ENCODE measurements around the gene NUDT2. TPM values are rescaled to one million over a fixed set of nuclear protein-coding genes. Genes with fewer than 3 reads are reported as not detected.

The NUDT2 gene
- total RNA-seq, 2 experiments from 2014 or later: 4.5 to 7.2 TPM

DNA sequence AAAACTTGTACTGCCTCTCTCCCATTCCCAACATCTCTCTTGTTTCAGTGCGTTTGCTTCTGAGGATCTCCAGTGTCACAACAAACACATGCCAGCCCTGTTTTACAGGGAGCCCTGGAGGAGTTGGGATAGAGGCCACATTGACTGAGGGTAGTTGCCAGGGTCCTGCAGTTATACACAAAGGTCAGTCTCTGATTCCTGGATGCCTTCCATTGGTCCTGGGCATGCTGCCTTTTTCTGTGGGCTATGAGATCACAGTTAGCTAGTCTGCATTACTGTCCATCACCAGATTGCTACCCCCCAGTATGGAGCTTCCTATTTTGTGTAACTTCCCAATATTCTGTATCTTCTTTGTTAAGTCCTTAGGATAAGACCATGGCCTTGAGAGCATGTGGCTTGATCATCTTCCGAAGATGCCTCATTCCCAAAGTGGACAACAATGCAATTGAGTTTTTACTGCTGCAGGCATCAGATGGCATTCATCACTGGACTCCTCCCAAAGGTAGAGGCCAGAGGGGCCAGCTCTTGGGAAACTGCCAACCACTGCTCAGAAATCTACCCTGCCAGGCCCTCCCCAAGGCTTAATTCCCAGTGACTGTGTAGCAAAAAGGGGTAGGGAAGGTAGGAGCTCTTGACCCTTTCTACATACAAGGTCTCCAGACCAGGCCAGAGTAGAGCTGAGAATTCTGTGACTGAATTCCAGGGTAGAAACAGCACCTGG, 9.5 kb downstream of the NUDT2 start:
- Mint-ChIP-seq H3K4me3 (no peak overlapping the region), H3K27me3 (no peaks in the 10 kb centered on the region), H3K27ac (no peak overlapping the region), H3K4me1 (ENCODE audit: low read depth) (peaks cover 8% of the 10 kb centered on the region), H3K36me3 (ENCODE audit: low read depth) (peaks cover 71% of the 10 kb centered on the region), H3K9me3 (no peaks in the 10 kb centered on the region)
- DNase-seq (no peak), ATAC-seq (ENCODE audit: poor library complexity) (no peak)
- Histone ChIP-seq H3K4me1 (ENCODE audit: insufficient read depth, low read length) (no peaks in the 10 kb centered on the region), H3K4me3 (ENCODE audit: low read length) (no peak overlapping the region), H3K27me3 (ENCODE audit: control insufficient read depth in 1 of 2, insufficient read depth in 2 of 2, low read length in 2 of 2) (no peaks in the 10 kb centered on the region), H3K27ac (ENCODE audit: low read depth in 1 of 2, low read length in 2 of 2) (no peak overlapping the region), H3K36me3 (ENCODE audit: insufficient read depth, low read length) (peaks cover 53% of the 10 kb centered on the region), H3K9me3 (ENCODE audit: control insufficient read depth in 1 of 2, insufficient read depth in 1 of 2, low read length in 2 of 2) (no peaks in the 10 kb centered on the region)
- TF ChIP-seq, protein P1, sequence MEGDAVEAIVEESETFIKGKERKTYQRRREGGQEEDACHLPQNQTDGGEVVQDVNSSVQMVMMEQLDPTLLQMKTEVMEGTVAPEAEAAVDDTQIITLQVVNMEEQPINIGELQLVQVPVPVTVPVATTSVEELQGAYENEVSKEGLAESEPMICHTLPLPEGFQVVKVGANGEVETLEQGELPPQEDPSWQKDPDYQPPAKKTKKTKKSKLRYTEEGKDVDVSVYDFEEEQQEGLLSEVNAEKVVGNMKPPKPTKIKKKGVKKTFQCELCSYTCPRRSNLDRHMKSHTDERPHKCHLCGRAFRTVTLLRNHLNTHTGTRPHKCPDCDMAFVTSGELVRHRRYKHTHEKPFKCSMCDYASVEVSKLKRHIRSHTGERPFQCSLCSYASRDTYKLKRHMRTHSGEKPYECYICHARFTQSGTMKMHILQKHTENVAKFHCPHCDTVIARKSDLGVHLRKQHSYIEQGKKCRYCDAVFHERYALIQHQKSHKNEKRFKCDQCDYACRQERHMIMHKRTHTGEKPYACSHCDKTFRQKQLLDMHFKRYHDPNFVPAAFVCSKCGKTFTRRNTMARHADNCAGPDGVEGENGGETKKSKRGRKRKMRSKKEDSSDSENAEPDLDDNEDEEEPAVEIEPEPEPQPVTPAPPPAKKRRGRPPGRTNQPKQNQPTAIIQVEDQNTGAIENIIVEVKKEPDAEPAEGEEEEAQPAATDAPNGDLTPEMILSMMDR (IDR thresholded peaks at IDR 0.05): no peak
- ChIA-PET POLR2A (no interaction called here), CTCF (interaction anchor here (2.0 kb wide), 1 partner anchor 40 kb away, joined by 6 read pairs; no protein-coding TSS in a partner anchor)
- intact Hi-C loops (cut with DNase I, micrococcal nuclease): no loop called here

DNA sequence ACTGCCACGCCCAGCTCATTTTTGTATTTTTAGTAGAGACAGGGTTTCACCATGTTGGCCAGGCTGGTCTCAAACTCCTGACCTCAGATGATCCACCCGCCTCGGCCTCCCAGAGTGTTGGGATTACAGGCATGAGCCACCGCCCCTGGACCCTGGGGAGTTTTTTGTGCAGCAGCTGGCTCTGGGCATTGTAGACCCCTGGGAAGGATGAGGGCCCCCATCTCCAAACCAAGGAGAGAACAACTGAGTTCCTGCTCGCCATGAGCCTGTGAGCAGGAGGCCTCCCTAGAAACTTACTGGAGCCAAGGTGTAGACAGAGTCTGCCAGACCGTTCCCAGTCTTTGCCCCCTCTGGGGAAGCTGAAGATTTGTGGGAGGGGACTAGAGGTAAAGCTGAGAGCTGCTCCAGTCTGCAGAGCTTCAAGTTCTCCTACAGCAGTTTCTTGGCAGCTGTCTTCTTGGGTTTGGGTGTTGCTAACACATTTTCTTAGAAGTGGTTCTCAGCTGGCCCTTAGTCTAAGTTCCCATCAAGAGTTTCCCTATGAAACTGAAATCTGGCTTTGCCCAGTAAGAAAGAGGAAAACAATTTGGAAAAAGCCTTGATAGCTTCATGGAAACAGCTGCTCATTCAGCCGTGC, 12.4 kb downstream of the NUDT2 start:
- no peak overlapping the region for H3K27ac Mint-ChIP-seq
- Histone ChIP-seq H3K27ac (ENCODE audit: low read depth in 1 of 2, low read length in 2 of 2) (no peak overlapping the region), H3K36me3 (ENCODE audit: insufficient read depth, low read length) (peaks cover 50% of the 10 kb centered on the region), H3K9me3 (ENCODE audit: control insufficient read depth in 1 of 2, insufficient read depth in 1 of 2, low read length in 2 of 2) (no peaks in the 10 kb centered on the region), H3K4me1 (ENCODE audit: insufficient read depth, low read length) (no peaks in the 10 kb centered on the region), H3K4me3 (ENCODE audit: low read length) (no peak overlapping the region), H3K27me3 (ENCODE audit: control insufficient read depth in 1 of 2, insufficient read depth in 2 of 2, low read length in 2 of 2) (no peaks in the 10 kb centered on the region)
- intact Hi-C loops (cut with DNase I, micrococcal nuclease): no loop called here
- H3K4me1 Mint-ChIP-seq (ENCODE audit: low read depth): no peaks in the 10 kb centered on the region
- H3K36me3 Mint-ChIP-seq (ENCODE audit: low read depth): peaks cover 67% of the 10 kb centered on the region
- no peak for DNase-seq
- TF ChIP-seq, protein P1 (IDR thresholded peaks at IDR 0.05): no peak
- CTCF ChIA-PET: no interaction called here
- H3K27me3 Mint-ChIP-seq: no peaks in the 10 kb centered on the region
- no peaks in the 10 kb centered on the region for H3K9me3 Mint-ChIP-seq
- ATAC-seq (ENCODE audit: poor library complexity): no peak
- no peak overlapping the region for H3K4me3 Mint-ChIP-seq
- POLR2A ChIA-PET: no interaction called here

DNA sequence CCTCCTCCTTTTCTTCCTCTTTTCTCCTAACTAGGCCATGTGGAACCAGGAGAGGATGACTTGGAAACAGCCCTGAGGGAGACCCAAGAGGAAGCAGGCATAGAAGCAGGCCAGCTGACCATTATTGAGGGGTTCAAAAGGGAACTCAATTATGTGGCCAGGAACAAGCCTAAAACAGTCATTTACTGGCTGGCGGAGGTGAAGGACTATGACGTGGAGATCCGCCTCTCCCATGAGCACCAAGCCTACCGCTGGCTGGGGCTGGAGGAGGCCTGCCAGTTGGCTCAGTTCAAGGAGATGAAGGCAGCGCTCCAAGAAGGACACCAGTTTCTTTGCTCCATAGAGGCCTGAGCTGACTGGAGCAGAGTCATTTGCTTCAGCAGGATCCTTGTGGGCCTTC, 13.7 kb downstream of the NUDT2 start:
- H3K9me3 Mint-ChIP-seq: no peaks in the 10 kb centered on the region
- Histone ChIP-seq H3K4me1 (ENCODE audit: insufficient read depth, low read length) (no peaks in the 10 kb centered on the region), H3K27me3 (ENCODE audit: control insufficient read depth in 1 of 2, insufficient read depth in 2 of 2, low read length in 2 of 2) (no peaks in the 10 kb centered on the region), H3K36me3 (ENCODE audit: insufficient read depth, low read length) (peaks cover 46% of the 10 kb centered on the region), H3K4me3 (ENCODE audit: low read length) (no peak overlapping the region), H3K9me3 (ENCODE audit: control insufficient read depth in 1 of 2, insufficient read depth in 1 of 2, low read length in 2 of 2) (no peaks in the 10 kb centered on the region), H3K27ac (ENCODE audit: low read depth in 1 of 2, low read length in 2 of 2) (no peak overlapping the region)
- peaks cover 61% of the 10 kb centered on the region for H3K36me3 Mint-ChIP-seq (ENCODE audit: low read depth)
- TF ChIP-seq, protein P1 (IDR thresholded peaks at IDR 0.05): no peak
- ChIA-PET POLR2A (no interaction called here), CTCF (no interaction called here)
- no peak overlapping the region for H3K27ac Mint-ChIP-seq
- DNase-seq (no peak), ATAC-seq (ENCODE audit: poor library complexity) (no peak)
- no peaks in the 10 kb centered on the region for H3K27me3 Mint-ChIP-seq
- intact Hi-C loops (cut with DNase I, micrococcal nuclease): no loop called here
- H3K4me3 Mint-ChIP-seq: no peak overlapping the region
- H3K4me1 Mint-ChIP-seq (ENCODE audit: low read depth): no peaks in the 10 kb centered on the region
